ENCODE measurements around the gene MRI1. TPM values are rescaled to one million over a fixed set of nuclear protein-coding genes. Genes with fewer than 3 reads are reported as not detected.

Gene MRI1
- total RNA-seq, 2 experiments from 2014 or later: 37.1 to 40.8 TPM

DNA sequence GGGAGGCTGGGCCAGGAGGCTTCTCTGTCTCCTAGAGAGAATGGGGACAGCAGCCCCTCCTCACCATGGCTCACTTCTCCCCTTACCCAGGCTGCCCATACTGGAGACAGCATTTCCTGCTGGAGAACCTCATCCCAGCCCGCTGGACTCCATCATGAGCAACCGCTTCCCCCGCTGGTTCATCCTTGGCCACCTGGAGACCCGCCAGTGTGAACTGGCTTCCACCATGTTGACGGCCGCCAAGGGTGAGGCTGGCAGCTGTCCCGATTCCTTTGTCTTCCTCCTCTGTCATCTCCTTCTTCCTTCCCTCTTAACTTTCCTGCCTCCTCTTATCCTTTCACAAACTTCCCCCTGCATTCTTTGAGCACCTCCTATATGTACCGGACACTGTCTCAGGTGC lies 58.9 kb downstream of the MRI1 start:
- intact Hi-C loops (cut with micrococcal nuclease): no loop called here
- H3K27me3 Mint-ChIP-seq: no peaks in the 10 kb centered on the region
- CTCF ChIA-PET: no interaction called here
- DNase-seq (no peak), ATAC-seq (no peak)
- H3K36me3 Mint-ChIP-seq (ENCODE audit: low read depth): peaks cover 8% of the 10 kb centered on the region
- no peak overlapping the region for H3K4me3 Mint-ChIP-seq
- no peaks in the 10 kb centered on the region for H3K9me3 Mint-ChIP-seq
- POLR2A ChIA-PET: no interaction called here
- TF ChIP-seq, protein P1, sequence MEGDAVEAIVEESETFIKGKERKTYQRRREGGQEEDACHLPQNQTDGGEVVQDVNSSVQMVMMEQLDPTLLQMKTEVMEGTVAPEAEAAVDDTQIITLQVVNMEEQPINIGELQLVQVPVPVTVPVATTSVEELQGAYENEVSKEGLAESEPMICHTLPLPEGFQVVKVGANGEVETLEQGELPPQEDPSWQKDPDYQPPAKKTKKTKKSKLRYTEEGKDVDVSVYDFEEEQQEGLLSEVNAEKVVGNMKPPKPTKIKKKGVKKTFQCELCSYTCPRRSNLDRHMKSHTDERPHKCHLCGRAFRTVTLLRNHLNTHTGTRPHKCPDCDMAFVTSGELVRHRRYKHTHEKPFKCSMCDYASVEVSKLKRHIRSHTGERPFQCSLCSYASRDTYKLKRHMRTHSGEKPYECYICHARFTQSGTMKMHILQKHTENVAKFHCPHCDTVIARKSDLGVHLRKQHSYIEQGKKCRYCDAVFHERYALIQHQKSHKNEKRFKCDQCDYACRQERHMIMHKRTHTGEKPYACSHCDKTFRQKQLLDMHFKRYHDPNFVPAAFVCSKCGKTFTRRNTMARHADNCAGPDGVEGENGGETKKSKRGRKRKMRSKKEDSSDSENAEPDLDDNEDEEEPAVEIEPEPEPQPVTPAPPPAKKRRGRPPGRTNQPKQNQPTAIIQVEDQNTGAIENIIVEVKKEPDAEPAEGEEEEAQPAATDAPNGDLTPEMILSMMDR (IDR thresholded peaks at IDR 0.05): no peak
- H3K27ac Mint-ChIP-seq: no peak overlapping the region
- H3K4me1 Mint-ChIP-seq (ENCODE audit: low read depth): peaks cover 2% of the 10 kb centered on the region

Other genes with a start within 250 kb of the MRI1 start
- gene C19orf53, start 9.9 kb downstream of the MRI1 start, total RNA-seq: 100 to 1,000 TPM; 120 to 128 TPM
- gene ZSWIM4, start 30.9 kb downstream of the MRI1 start, total RNA-seq: 1 to 10 TPM; 6.6 to 6.8 TPM
- gene NANOS3, start 112.6 kb downstream of the MRI1 start, total RNA-seq: 1 to 10 TPM in 1 of 2 experiments, under 1 TPM in 1; 0.56 to 1.3 TPM
- 1 to 10 TPM; 3.6 to 5.2 TPM for gene BRME1, start 141.6 kb downstream of the MRI1 start, total RNA-seq
- 10 to 100 TPM; 22.4 to 23.8 TPM for gene CC2D1A, start 141.7 kb downstream of the MRI1 start, total RNA-seq
- not detected for gene PODNL1, start 173.9 kb downstream of the MRI1 start, total RNA-seq
- gene DCAF15, start 188.0 kb downstream of the MRI1 start, total RNA-seq: 10 to 100 TPM; 51.3 to 51.9 TPM
- gene RFX1, start 241.8 kb downstream of the MRI1 start, total RNA-seq: 10 to 100 TPM; 13.3 to 14.1 TPM